Measurements from ENCODE around the gene KRT1.
A peak's percentile ranks its signal among the peaks of the same experiment; 100 is the strongest.

Gene KRT1

DNA sequence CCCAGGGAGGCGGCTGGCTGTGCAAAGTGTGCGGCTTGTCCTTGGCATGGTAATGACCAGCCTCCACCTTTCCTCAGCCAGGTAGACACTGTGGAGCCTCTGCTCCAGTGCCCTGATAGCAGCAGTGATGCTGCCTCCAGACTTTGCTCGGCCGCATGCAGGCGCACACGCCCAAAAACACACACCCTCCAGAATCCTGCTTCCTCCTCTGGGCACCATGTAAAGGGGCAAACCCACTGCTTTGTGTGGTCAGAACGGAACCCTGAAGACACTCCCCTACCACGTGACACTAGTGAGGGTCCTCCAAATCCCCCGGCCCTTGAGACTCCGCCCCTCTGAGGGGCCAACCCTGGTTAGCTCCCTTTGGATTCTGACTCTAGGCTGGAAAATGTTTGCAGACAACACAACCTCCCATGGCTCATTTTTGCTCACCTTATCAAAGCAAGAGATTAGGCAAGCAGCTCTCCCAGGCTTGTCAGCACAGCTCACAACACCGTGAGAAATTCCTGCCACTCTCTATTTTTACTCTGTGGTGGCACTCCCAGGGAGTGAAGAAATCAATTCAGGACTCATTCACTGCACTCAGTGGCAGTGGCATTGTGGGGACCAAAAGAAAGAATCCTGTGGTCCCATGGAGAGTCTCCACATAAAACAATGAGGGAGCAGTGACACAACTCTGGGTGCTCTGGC is 18.6 kb upstream of the KRT1 start:
- no peak for DNase-seq

DNA sequence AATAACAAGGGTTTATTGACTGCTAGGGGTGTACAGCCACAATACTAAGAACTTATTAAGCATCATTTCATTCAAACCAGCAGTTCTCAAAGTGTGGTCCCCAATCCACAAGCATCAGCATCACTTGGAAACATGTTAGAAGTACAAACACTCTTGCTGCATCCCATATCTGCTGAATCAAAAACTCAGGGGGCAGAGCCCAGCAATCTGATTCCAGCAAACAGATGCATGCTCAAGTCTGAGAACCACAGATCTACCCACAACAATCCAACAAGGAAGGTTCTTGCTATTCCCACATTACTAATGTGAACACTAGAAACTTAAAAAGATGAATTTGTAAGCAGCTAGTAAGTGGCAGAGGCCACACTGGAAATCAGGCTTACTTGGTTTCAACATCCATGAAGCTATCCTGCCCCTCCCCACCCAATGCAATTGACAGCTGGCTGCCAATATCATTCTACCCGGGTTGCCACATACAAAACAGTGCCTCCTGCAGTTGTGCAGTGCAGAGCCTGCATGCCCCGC is 16.9 kb upstream of the KRT1 start:
- no peak for DNase-seq

DNA sequence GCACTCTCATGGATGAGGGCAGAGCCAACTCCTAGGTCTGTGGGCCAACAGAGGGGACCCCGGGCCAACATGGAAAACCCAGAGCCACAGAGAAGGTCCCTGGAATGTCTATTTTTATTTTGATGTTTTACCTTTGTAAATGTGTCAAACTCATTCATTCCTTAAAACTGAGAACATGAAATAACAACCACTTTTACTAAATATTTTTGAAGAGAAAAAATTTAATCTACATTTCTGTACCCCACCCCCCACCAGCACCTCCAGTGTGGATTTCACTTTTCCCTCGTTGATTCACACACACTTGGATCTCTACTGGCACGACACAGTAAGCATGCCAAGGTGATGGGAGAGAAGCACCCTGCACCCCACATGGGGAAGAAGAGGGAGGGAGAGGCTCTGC is 16.4 kb upstream of the KRT1 start:
- DNase-seq: no peak

DNA sequence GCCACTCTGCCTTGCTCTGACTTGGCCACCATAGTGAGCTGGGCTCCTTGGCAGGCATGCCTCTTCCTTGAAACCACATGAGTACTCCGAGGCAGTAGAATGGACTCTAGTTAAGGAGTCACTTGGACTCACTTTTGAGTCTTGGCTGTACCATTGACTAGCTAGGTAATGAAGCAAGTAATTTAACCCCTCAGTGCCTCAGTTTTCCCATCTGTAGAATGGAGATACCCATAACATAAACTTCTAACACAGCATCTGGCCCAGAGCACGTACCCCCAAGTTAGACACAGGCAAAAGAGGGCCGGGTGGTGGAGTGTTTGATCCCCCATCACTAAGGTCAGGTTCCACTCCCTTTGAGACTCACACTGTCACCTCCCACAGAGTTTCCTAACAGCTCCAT is 14.8 kb upstream of the KRT1 start:
- DNase-seq: no peak

DNA sequence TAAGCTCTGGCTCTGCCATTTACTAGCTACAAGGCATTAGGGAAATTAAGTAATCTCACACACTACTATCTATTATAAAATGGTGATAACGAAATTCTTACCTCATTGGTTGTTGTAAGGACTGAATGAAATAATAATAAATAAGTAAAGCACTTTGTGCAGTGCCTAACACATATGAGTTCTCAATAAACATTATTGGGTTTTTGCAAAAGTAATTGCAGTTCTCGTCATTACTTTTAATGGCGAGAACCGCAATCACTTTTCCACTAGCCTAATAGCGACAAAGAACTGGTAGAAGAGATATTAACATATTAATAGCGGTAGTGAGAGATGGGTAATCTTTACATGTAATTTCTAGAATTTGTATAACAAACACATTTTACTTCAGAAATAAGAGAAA is 13.9 kb upstream of the KRT1 start:
- DNase-seq: no peak

DNA sequence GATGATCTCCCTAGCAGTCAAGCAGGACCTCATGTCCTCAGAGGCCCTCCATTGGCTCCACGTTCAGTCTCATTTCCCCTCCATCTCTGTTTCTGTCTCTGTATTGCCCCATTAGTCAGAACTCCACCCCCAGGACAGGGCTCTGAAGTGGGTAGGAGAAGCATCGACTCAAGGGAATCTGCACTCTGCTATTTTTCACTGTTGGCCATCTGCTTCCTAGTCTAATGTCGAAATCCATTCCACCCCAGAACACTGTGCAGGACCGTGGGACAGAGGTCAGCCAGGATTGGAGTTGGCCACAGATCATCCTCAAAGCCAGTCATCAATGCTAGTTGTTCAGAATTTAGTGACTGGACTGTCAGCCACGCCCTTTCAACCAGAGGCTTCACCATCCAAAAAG is 13.1 kb upstream of the KRT1 start:
- DNase-seq: no peak

DNA sequence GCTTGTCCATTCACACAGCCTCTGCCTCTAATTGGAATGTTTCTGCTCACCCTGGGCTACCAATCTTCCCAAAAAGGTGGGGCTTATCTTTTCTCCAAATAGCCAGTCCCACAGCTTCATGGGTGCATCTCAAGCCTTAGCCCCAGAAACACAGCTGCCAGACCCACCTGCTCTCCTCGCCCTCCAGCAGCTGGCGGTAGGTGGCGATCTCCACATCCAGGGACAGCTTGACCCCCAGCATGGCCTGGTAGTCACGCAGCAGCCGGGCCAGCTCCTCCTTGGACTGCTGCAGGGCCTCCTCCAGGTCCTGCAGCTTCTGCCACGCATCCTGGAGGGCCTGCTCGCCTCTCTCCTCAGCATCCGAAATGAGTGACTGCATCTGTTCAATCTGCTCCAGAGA is 12.0 kb upstream of the KRT1 start:
- no peak for DNase-seq

DNA sequence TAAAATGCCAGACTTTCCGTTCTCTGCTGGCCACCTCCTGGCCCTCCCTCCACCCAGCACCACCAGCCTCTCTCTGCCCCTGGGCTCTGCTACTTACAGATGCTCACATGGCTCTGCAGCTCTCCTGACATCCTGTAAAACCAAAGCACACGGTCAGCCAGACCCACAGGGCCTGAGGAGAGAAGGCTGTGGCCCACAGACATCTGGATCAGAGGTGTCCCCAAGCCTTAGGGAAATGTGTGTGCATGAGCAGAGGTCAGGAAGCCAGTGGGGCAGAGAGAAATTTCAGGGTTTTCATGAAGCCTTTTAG is 11.6 kb upstream of the KRT1 start:
- no peak for DNase-seq

DNA sequence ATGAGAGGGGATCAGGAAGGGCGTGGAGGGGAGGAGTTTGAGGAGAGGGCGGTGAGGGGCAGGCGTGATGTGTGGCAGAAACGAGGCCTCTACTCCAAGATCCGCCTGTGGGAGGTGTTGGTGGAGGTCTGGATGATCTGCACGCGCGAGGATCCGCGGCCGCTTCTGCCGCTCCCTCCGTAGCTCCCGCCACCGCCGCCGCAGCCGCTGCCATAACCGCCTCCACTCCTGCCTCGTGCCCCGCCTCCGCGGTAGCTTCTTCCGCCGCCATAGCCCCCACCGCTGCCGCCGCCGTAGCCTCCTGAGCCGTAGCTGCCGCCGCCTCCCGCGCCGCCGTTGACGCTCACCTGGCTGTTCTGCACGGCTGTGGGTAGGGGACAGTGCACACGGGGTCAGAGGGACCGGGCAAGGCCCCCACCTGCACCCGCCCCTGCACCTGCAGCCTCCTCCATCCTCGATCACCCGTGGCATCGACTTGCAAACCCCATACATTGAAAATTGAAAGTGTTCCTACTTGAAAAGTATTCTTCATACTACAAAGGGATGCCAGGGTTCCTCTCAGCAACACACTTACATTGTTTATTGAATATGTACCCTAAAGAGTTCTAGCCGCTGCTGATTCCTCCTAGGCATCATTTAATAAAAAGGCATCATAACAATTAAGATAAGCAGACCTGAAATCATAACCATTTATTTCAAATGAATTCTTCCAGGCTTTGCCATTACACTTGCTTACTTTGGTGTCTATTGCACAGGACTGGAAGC is 11.1 kb upstream of the KRT1 start:
- peak; percentile 49 for DNase-seq

DNA sequence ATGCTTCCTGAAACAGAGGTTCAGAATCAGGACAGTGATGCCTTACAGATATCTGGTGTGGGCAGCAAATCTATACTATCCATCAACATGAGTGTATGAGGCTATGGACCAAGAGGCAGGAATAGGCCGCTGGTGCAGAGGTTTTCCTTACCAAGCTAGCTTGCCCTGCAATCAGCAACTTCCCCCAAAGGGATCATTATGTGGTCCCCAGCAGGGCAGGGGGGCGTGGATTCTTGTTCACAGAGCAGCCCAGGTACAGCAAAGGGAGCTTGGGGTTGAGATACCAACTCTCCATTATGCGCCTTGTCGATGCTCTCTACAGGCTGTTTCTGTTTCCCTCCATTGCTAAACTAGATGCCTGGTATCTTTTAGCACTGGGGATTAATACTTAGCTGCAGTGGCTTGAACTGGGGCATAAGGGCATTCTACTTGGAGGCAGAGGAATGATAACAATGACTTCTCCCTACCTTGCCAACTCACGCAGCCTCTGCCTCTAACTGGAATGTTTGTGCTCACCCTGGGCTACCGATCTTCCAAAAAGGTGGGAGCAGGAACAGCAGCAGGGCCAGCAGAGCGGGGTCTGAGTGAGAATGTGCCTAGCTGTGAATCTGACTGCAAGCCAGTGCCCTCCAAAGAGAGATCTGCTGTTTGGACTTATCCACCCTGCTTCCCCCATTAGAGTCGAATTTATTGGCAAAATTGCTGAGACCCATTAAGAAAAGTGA is 10.3 kb upstream of the KRT1 start:
- no peak for DNase-seq

DNA sequence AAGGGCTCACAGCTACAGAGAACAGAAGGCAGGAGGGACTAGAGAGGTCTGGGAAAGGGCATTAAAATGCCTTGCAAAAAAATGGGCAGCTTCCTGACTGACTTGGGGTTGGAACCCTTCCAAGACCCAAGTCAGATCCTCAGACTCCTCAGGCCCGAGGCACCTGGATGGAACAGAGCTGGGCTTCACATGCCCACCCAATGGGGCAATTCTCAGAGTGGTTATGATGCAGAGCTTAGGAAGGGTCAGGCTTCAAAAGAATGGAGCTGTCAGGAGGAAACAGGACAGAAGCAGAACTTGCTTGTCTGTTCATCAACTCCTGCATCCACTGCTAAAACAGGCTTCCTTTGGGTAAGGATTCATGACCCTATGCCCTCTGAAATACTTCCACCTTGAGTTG is 9.7 kb upstream of the KRT1 start:
- DNase-seq: no peak

DNA sequence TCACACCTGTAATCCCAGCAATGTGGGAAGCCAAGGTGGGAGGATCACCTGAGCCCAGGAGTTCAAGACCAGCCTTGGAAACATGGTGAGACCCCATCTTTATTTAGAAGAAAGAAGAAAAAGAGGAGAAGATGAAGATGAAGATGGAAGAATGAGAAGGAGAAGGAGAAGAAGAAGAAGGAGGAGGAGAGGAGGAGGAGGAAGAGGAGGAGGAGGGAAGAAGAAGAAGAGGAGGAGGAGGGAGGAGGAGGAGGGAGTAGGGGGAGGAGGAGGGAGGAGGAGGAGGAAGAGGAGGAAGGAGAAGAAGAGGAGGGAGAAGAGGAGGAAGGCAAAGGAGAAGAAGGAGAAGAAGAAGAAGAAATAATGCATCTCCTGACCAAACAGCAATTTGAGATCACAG is 9.0 kb upstream of the KRT1 start:
- no peak for DNase-seq

DNA sequence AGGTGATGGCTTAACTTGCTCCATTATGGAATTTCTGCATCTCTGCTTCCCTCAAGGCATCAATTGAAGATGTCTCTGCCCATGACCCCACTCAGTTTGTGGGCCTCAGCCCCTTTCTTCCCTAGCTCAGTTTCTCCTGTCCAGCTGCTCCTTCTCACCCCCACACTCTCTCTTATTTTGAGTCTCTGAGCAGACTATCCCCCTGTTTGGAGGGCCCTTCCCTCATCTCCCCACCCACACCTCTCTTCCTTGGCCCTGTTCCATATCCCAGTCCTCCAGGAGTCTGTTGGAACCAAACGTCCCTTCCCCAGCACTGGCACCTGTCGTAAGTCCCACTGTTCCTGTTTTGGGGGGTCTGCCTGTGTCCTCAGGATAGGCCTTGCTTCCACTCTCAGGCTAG is 8.3 kb upstream of the KRT1 start:
- DNase-seq: no peak

DNA sequence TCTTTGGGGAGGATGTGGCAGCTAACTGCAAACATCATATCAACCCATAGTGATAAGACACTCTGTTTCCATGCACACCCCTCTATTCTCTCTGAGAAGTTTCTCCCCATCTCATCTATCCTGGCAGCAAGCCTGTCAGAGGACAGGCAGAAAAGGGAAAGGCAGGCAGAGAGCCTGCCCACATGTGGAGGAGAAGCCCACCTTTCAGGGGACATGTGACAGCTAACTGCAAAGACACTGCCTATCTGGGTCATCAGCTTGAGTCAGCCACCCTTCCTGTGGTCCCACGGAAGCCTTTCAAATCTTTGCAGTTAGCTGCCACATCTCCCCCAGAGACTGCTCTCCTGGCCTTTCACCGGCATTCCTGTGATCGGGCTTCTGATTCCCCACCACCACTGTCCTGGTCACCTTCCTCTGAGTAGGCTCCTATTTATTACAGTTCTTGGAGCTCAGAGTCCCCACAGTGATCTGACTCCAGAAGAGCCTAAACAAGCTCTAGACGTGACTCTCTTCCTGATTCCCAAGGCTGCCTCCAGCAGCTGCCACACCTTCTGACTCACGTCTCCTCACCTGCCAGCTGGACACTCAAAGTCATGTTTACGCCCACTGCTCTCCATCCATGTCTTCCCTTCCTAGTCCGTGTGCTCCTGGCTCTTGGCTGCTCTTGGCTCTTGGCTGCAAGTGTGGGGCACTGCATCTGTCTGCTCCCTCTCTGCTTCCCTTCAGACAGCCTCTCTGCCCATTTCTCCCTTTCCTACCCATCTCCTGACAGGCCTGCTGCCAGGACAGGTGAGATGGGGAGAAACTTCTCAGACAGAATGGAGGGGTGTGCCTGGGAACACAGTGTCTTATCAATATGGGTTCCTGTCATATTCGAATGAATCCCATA is 7.5 kb upstream of the KRT1 start:
- DNase-seq: no peak

DNA sequence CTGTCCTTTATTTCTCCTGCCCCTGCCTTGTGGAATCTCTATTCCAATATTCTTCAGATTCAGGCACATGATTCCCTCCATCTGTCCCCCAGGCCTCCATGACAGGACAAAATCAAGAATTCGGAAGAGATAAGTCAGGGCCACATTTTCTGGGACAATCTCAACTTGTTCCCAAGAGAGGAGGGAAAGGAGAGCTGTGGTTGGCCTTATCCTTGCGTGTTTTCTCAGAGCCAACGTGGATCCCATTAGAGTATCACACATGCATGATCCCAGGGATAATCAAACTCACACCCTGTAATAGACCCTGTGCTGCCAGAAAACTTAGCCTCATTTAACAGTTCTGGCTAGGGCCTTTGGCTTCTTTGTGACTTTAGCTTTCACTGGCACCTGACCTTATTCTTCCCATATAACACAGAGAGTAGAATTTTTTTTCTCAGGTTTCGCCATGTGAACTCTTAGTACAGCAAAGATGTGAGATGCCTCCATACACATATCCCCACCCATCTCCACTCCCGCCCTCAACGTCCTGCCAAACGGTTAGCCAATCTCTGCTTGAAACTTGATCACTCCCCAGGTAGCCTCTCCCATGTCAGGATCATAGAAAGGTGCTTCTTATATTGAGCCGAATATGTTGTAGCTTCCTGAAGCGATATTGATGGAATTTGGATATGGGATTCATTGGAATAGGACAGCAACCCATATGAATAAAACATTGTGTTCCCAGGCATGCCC is 6.7 kb upstream of the KRT1 start:
- DNase-seq: no peak

DNA sequence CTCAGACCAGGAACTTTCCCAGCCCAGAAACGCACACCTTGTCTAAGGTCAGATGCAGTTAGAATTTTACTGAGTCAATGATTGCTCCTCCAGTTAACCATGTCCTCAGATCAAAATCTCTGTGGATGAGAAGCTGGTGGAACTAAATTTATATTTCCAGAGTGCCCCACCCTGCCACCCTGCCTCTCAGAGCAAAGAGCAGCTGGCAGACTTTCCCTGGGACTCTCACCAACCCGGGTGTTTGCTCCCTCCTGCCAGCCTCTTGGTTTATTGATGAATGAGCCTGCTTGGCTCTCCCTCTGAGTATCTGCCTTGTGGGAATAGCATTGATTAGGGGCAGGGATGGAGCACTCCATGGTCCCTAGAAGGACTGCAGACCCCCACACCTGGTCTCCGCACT is 5.9 kb upstream of the KRT1 start:
- no peak for DNase-seq

DNA sequence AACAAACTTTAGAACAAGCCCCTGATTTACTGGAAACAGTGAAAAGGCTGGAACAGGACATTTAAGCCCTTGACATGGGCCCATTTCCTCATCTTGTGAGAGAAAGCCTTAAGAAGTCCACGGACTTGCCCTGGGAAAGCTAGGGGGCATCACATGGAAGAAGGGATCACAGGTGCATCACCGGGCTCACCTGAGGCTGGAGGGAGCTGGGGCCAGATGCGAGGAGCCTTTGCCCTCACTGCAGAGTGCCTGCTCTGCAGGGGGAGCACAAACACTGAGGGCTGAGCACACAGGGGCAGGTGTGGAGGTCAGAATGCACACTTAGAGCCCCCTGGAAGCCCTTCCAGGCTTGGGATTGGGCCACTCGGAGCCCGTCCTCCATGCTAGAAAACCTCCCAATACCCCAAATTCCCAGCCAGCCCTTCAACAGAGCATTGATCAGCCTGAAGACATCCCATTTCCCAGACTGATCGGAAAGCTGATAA is 5.2 kb upstream of the KRT1 start:
- no peak for DNase-seq

DNA sequence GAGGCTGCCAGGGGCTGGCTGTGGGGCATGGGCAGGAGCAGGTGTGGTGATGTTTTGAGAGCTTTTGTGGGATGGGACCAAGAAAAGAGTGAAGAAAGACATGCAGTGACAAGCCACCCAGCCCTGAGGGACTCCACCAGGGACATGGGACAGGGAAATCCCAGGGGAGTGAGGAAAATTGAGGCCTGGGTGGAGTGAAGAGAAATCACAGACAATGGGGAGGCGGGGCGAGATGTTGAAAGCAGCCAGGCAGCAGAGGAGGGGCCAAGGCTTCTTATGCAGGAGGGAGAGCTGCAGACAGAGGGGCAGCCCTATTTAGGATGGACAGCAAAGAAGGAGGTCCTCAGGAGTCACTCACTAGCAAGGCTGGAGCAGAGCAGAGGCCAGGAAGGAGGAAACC is 4.2 kb upstream of the KRT1 start:
- DNase-seq: no peak

DNA sequence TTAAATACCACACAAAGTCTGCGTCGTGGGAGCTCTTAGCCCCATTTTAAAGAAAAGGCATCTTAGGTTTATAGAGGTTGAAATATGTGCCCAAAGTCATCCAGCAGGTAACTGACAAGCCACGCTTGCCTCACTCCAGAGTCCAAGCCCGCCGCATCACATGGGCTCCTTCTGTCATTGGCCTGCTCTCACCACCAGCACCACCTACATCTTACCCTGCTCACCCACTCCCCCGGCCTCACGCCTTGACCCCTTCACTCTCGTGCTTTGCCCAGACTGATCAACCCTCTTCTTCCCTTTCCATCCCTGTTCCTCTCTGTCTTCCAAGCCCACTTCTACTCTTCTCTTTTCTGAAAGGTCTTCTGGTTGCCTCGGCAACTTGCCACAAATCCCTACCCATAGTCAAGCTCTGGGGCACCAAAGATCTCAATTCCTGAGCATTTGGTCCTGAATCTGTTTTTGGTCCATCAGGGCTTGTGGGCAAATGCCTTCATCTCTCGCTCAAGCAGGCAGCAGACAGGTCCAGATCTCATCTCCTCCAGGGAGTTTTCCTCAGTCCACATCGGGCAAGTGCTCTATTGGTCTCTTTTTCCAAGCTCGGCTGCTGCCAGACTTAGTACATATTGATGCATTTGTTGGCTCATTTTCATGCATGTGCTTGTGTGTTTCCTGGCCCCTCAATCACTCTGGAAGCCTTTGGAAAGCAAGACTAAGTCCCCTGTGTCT is 3.5 kb upstream of the KRT1 start:
- DNase-seq: no peak

DNA sequence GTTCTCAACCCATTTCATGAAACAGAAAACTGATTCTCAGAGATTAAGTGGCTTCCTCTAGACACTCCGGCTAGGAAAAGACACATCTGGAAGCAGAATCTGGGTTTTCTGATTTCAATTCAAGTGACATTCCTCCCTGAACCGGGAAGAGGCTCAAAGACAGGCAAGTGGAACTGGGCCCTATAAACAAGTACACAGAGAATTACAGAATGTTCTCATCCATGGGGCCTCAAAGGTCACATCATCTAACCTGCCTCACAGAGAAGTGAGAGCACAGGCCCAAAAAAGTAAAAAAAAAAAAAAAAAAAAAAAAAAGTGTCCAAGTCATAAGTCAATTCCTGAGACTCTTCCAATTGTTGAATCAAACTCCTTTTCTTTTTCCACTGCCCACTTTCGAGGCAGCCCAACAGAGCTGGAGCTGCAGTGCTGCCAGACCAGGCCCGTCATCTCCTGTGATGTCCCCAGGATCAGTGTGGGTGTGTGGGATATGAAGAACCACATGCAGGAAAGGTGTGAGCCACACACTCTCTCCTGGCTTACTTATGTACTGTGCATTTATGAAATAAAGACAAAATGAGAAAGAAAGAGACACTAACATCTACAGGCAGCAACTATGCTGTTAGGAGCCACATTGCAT is 2.8 kb upstream of the KRT1 start:
- DNase-seq: no peak

DNA sequence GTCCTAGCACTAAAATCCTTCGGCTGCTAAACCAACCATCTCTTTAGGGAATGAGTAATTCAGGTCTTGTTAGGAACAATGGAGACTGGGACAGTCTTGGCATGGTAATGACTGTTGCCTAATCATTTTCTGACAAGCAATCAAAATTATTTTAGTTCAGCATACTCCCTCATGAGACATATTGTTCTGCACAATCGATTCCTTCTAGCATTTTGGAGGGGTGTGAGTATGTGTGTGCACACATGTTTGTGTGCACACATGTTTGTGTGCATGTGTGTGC is 2.1 kb upstream of the KRT1 start:
- no peak for DNase-seq

All from activated CD4-positive, CD25-positive, alpha-beta regulatory T cell treated with anti-CD3 and anti-CD28 coated beads, Interleukin-2, amount 50 U/mL, for 72 hours (primary cell).